Measurements from ENCODE around the gene CIC. TPM values are rescaled to one million over a fixed set of nuclear protein-coding genes. Genes with fewer than 3 reads are reported as not detected.
A peak's percentile ranks its signal among the peaks of the same experiment; 100 is the strongest.

CIC gene
- total and polyA plus RNA-seq, 10 of the 15 experiments (the other 5 are each of a cell fraction or from before 2014, with no cell fraction given), result 0.18 to 50.6 (median 7.1) TPM

DNA sequence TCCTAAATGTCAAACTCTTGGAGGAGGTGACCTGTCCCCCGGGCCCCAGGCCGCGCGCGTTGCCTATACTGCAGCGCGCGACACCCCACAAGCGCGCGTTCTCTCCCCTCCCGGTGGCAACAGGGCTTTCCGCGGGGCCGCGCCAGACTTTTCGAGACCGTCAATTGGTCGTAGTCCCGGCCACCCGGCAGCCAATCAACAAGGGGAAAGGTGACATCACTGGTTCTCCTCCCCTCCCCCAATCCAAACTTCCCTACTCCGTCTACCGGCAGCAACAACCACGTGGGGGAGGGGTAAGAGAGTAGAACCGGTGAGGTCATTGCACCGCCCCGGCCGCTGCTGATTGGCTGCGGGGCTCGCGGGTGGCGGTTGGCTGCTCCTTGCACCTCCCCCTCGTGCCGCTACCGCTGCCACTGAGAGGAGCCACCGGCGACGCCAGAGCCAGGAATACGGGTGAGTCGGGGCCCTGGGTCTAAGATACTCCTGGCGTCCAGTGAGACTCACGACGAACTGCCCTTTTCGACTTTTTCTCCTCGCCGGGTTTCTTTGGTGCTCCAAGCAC lies 829 bp upstream of the CIC start (continued):
- TF ChIP-seq, protein P1, sequence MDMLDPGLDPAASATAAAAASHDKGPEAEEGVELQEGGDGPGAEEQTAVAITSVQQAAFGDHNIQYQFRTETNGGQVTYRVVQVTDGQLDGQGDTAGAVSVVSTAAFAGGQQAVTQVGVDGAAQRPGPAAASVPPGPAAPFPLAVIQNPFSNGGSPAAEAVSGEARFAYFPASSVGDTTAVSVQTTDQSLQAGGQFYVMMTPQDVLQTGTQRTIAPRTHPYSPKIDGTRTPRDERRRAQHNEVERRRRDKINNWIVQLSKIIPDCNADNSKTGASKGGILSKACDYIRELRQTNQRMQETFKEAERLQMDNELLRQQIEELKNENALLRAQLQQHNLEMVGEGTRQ (IDR thresholded peaks at IDR 0.05; ENCODE audit: borderline replicate concordance, low read depth, low read length), result peak; percentile 4; the same call in 1 of the 2 replicates
- TF ChIP-seq BHLHE40 (IDR thresholded peaks at IDR 0.05; ENCODE audit: borderline replicate concordance in 1 of 2, low read depth in 2 of 2, low read length in 1 of 2), result peak; percentile 26 to 85; a peak in 2 of 4 replicates
- TF ChIP-seq, protein P2, sequence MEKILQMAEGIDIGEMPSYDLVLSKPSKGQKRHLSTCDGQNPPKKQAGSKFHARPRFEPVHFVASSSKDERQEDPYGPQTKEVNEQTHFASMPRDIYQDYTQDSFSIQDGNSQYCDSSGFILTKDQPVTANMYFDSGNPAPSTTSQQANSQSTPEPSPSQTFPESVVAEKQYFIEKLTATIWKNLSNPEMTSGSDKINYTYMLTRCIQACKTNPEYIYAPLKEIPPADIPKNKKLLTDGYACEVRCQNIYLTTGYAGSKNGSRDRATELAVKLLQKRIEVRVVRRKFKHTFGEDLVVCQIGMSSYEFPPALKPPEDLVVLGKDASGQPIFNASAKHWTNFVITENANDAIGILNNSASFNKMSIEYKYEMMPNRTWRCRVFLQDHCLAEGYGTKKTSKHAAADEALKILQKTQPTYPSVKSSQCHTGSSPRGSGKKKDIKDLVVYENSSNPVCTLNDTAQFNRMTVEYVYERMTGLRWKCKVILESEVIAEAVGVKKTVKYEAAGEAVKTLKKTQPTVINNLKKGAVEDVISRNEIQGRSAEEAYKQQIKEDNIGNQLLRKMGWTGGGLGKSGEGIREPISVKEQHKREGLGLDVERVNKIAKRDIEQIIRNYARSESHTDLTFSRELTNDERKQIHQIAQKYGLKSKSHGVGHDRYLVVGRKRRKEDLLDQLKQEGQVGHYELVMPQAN (conservative IDR thresholded peaks at IDR 0.05), result no peak; the same call in none of the 2 replicates
- no peak for TF ChIP-seq SMC3 (IDR thresholded peaks at IDR 0.05; ENCODE audit: borderline replicate concordance, low read length)
- TF ChIP-seq, protein P3, sequence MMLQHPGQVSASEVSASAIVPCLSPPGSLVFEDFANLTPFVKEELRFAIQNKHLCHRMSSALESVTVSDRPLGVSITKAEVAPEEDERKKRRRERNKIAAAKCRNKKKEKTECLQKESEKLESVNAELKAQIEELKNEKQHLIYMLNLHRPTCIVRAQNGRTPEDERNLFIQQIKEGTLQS (IDR thresholded peaks at IDR 0.05; ENCODE audit: borderline replicate concordance, extremely low read depth, low read depth, low read length), result no peak
- TF ChIP-seq JUNB (IDR thresholded peaks at IDR 0.05), result peak; percentile 55
- peak; percentile 72 for TF ChIP-seq NFYB (IDR thresholded peaks at IDR 0.05; ENCODE audit: insufficient read depth, low read depth, low read length)
- no peak for TF ChIP-seq NFYA (IDR thresholded peaks at IDR 0.05; ENCODE audit: borderline replicate concordance, low read depth, low read length)
- TF ChIP-seq EZH2 (IDR thresholded peaks at IDR 0.05; ENCODE audit: borderline replicate concordance, control insufficient read depth, low read depth, low read length), result no peak
- TF ChIP-seq, protein P4, sequence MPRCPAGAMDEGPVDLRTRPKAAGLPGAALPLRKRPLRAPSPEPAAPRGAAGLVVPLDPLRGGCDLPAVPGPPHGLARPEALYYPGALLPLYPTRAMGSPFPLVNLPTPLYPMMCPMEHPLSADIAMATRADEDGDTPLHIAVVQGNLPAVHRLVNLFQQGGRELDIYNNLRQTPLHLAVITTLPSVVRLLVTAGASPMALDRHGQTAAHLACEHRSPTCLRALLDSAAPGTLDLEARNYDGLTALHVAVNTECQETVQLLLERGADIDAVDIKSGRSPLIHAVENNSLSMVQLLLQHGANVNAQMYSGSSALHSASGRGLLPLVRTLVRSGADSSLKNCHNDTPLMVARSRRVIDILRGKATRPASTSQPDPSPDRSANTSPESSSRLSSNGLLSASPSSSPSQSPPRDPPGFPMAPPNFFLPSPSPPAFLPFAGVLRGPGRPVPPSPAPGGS (IDR thresholded peaks at IDR 0.05; ENCODE audit: borderline replicate concordance, insufficient read depth, low read depth, low read length, poor library complexity, severe bottlenecking), result no peak
- TF ChIP-seq BRCA1 (IDR thresholded peaks at IDR 0.05; ENCODE audit: low read depth, low read length), result no peak
- TF ChIP-seq KDM1A (IDR thresholded peaks at IDR 0.05; ENCODE audit: borderline replicate concordance), result no peak
- TF ChIP-seq, protein P5, sequence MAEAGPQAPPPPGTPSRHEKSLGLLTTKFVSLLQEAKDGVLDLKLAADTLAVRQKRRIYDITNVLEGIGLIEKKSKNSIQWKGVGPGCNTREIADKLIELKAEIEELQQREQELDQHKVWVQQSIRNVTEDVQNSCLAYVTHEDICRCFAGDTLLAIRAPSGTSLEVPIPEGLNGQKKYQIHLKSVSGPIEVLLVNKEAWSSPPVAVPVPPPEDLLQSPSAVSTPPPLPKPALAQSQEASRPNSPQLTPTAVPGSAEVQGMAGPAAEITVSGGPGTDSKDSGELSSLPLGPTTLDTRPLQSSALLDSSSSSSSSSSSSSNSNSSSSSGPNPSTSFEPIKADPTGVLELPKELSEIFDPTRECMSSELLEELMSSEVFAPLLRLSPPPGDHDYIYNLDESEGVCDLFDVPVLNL (IDR thresholded peaks at IDR 0.05; ENCODE audit: low read depth, low read length), result peak; percentile 77
- no peak for TF ChIP-seq CEBPB (IDR thresholded peaks at IDR 0.05; ENCODE audit: borderline replicate concordance in 1 of 2, low read depth in 2 of 2, low read length in 2 of 2)
- no peak for TF ChIP-seq ZNF274 (IDR thresholded peaks at IDR 0.05; ENCODE audit: insufficient read depth, insufficient read length)
- TF ChIP-seq, protein P6, sequence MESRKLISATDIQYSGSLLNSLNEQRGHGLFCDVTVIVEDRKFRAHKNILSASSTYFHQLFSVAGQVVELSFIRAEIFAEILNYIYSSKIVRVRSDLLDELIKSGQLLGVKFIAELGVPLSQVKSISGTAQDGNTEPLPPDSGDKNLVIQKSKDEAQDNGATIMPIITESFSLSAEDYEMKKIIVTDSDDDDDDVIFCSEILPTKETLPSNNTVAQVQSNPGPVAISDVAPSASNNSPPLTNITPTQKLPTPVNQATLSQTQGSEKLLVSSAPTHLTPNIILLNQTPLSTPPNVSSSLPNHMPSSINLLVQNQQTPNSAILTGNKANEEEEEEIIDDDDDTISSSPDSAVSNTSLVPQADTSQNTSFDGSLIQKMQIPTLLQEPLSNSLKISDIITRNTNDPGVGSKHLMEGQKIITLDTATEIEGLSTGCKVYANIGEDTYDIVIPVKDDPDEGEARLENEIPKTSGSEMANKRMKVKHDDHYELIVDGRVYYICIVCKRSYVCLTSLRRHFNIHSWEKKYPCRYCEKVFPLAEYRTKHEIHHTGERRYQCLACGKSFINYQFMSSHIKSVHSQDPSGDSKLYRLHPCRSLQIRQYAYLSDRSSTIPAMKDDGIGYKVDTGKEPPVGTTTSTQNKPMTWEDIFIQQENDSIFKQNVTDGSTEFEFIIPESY (IDR thresholded peaks at IDR 0.05), result no peak
- no peak for TF ChIP-seq BACH1 (IDR thresholded peaks at IDR 0.05; ENCODE audit: borderline replicate concordance)
- TF ChIP-seq CBX3 (IDR thresholded peaks at IDR 0.05; ENCODE audit: borderline replicate concordance, low read depth), result no peak
- TF ChIP-seq IRF4 (IDR thresholded peaks at IDR 0.05; ENCODE audit: low read depth, low read length), result no peak
- no peak for TF ChIP-seq NFXL1 (IDR thresholded peaks at IDR 0.05; ENCODE audit: borderline replicate concordance)
- no peak for TF ChIP-seq PML (IDR thresholded peaks at IDR 0.05; ENCODE audit: low read length)
- TF ChIP-seq HDAC6 (IDR thresholded peaks at IDR 0.05; ENCODE audit: unreplicated experiment), result no peak

All from GM12878 (cell line).